Stimulated activated CD8-positive, alpha-beta memory T cell treated with anti-CD3 and anti-CD28 coated beads, Interleukin-7, amount 100 ng/mL, for 48 hours (primary cell): ENCODE results near the gene TAF9.
"Not testable (repeated sequence)": the region's sequence is repeated elsewhere in the genome, so short reads cannot be mapped to it uniquely, and the experiment has no call there.

ENCODE experiments used
- DNase-seq, 2 donors: peaks; one replicate each; pipeline ENCODE4 v3.0.0-alpha.2; 2020; ENCODE audit warnings: low read depth in 1 of 2; ENCODE audit errors: extremely low read depth in 1 of 2

TAF9 gene

GRCh38 chr5:69369340-69370121 lies at the start of gene TAF9, which contains the start of the genes AK6 and RAD17:
Gene TAF9 (minus strand): TSS chr5:69369520. CDS start chr5:69365737, 3,783 bp downstream.
Gene AK6 (minus strand): TSS chr5:69369520. CDS start chr5:69369490, 30 bp downstream.
Gene RAD17 (plus strand): TSS chr5:69369818. CDS start chr5:69372209, 2,391 bp downstream.
- DNase-seq, result peak; percentile 84 to 94

- no peak for DNase-seq
These were observed 49.2 kb upstream of the TAF9 start for GRCh38 chr5:69418554-69418953.

- no peak for DNase-seq
These were observed 47.4 kb upstream of the TAF9 start for GRCh38 chr5:69416699-69417098.

- DNase-seq, result no peak
These were observed 46.9 kb upstream of the TAF9 start for GRCh38 chr5:69416180-69416579.

- DNase-seq, result no peak
These were observed 46.3 kb upstream of the TAF9 start for GRCh38 chr5:69415584-69415958.

- DNase-seq, result peak; percentile 3 to 16
These were observed 45.7 kb upstream of the TAF9 start, which contains the start of gene MARVELD2 for GRCh38 chr5:69414885-69415583. Gene MARVELD2 (plus strand): TSS chr5:69415116. CDS start chr5:69419386, 4,270 bp downstream.

- DNase-seq, result no peak
These were observed 35.5 kb upstream of the TAF9 start for GRCh38 chr5:69404659-69405330.

GRCh38 chr5:69378376-69378775 lies 9.1 kb upstream of the TAF9 start:
- no peak for DNase-seq

- DNase-seq, result no peak
These were observed 5.7 kb upstream of the TAF9 start for GRCh38 chr5:69374911-69375446.

- no peak for DNase-seq
These were observed 3.1 kb upstream of the TAF9 start for GRCh38 chr5:69372394-69372793.

- DNase-seq, result not testable (repeated sequence)
These were observed 1.0 kb upstream of the TAF9 start for GRCh38 chr5:69370335-69370734.

GRCh38 chr5:69368458-69369339 lies 621 bp downstream of the TAF9 start:
- DNase-seq, result no peak

GRCh38 chr5:69367697-69368279 lies 1.5 kb downstream of the TAF9 start:
- DNase-seq, result no peak

- no peak for DNase-seq
These were observed 4.5 kb downstream of the TAF9 start for GRCh38 chr5:69364850-69365249.

GRCh38 chr5:69364414-69364813 lies 4.9 kb downstream of the TAF9 start:
- no peak for DNase-seq

- DNase-seq, result no peak
These were observed 8.9 kb downstream of the TAF9 start for GRCh38 chr5:69360442-69360841.

- DNase-seq, result no peak
These were observed 9.6 kb downstream of the TAF9 start for GRCh38 chr5:69359699-69360098.

GRCh38 chr5:69350664-69351063 lies 18.7 kb downstream of the TAF9 start:
- no peak for DNase-seq

- no peak for DNase-seq
These were observed 26.2 kb downstream of the TAF9 start for GRCh38 chr5:69343083-69343482.
